ENCODE measurements around the gene ANKFN1. TPM values are rescaled to one million over a fixed set of nuclear protein-coding genes. Genes with fewer than 3 reads are reported as not detected.

ANKFN1 gene
- total RNA-seq, 1 donor from 2014 or later: not detected

- no peaks in the 10 kb centered on the region for H3K9me3 Mint-ChIP-seq (ENCODE audit: low read depth)
- peaks cover 32% of the 10 kb centered on the region for H3K27me3 Mint-ChIP-seq
- no peak overlapping the region for H3K27ac Mint-ChIP-seq
- peaks cover 3% of the 10 kb centered on the region for H3K4me1 Mint-ChIP-seq (ENCODE audit: low read depth)
- no peaks in the 10 kb centered on the region for H3K36me3 Mint-ChIP-seq (ENCODE audit: insufficient read depth)
- DNase-seq (ENCODE audit: low spot score, unreplicated experiment): no peak
- TF ChIP-seq CTCF (IDR thresholded peaks at IDR 0.05; ENCODE audit: unreplicated experiment): no peak
- no peak overlapping the region for H3K4me3 Mint-ChIP-seq (ENCODE audit: low read depth)
Observed at GRCh38 chr17:56441308-56441707, 288.0 kb downstream of the ANKFN1 start.

DNA sequence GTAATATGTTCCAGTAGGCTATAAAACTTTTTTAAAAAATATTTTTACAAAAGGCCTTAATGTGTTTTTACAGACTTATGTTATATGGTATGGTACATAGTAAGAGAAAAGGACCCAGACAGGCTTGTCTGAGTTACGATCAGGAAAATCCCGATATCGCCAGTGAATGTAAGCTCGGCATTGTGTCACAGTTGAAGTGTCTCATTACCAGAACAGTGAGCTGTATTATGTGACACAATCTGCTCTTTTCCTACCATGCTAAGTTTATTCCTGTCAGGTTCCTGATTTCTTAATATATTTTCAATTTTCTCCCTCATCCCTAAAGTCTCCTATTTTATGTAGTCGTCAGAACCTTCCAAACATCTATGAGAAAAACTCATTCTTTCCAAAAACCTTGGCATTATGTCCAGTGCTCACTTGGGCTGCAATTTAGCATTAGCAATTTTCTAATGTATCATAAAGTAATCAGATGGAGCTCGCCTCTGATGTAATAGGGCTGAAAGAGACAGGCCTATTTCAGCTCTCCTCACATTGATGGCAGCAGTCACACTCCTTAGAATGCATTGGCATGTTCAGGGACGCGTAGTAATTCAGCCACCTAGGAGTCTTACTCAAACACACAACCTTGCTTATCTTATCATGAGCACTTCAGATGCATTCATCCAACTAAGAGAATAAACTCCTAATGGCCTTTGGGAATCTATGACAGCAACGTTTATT, 292.6 kb downstream of the ANKFN1 start:
- Mint-ChIP-seq H3K36me3 (ENCODE audit: insufficient read depth) (no peaks in the 10 kb centered on the region), H3K4me3 (ENCODE audit: low read depth) (no peak overlapping the region)
- DNase-seq (ENCODE audit: low spot score, unreplicated experiment): no peak

GRCh38 chr17:56447171-56447570, 293.9 kb downstream of the ANKFN1 start:
- TF ChIP-seq CTCF (IDR thresholded peaks at IDR 0.05; ENCODE audit: unreplicated experiment): no peak
- Mint-ChIP-seq H3K27me3 (peaks cover 55% of the 10 kb centered on the region), H3K4me3 (ENCODE audit: low read depth) (no peak overlapping the region), H3K36me3 (ENCODE audit: insufficient read depth) (no peaks in the 10 kb centered on the region), H3K4me1 (ENCODE audit: low read depth) (peaks cover 3% of the 10 kb centered on the region), H3K27ac (no peak overlapping the region), H3K9me3 (ENCODE audit: low read depth) (no peaks in the 10 kb centered on the region)
- no peak for DNase-seq (ENCODE audit: low spot score, unreplicated experiment)

More for the DNA sequence above, 292.6 kb downstream of the ANKFN1 start:
- TF ChIP-seq CTCF (IDR thresholded peaks at IDR 0.05; ENCODE audit: unreplicated experiment): no peak
- Mint-ChIP-seq H3K27ac (no peak overlapping the region), H3K4me1 (ENCODE audit: low read depth) (peaks cover 3% of the 10 kb centered on the region), H3K9me3 (ENCODE audit: low read depth) (no peaks in the 10 kb centered on the region), H3K27me3 (peaks cover 52% of the 10 kb centered on the region)

GRCh38 chr17:56448371-56448770, 295.1 kb downstream of the ANKFN1 start:
- TF ChIP-seq CTCF (IDR thresholded peaks at IDR 0.05; ENCODE audit: unreplicated experiment): no peak
- H3K36me3 Mint-ChIP-seq (ENCODE audit: insufficient read depth): no peaks in the 10 kb centered on the region
- DNase-seq (ENCODE audit: low spot score, unreplicated experiment): no peak
- H3K4me3 Mint-ChIP-seq (ENCODE audit: low read depth): no peak overlapping the region
- no peaks in the 10 kb centered on the region for H3K9me3 Mint-ChIP-seq (ENCODE audit: low read depth)
- peaks cover 55% of the 10 kb centered on the region for H3K27me3 Mint-ChIP-seq
- H3K4me1 Mint-ChIP-seq (ENCODE audit: low read depth): peaks cover 1% of the 10 kb centered on the region
- H3K27ac Mint-ChIP-seq: no peak overlapping the region

DNA sequence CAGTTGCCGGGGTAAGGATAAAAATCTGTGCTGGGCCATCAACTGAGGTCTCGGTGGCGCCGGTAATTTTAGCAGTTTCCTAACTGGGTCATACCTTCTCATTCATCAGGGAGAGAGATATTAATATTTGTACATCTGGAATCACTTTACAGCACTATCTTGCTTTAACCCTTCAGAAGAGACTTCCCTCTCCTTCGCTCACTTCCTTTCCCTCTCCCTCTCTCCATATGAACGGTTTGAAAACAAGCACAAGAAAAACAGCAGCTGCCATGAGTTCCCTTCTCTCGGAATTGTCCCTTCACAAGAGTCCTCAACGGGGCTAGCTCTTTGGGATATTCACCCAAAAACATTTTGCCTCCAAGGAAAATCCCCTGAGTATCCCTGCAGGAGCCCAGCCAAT, 295.9 kb downstream of the ANKFN1 start:
- no peak for TF ChIP-seq CTCF (IDR thresholded peaks at IDR 0.05; ENCODE audit: unreplicated experiment)
- DNase-seq (ENCODE audit: low spot score, unreplicated experiment): no peak
- Mint-ChIP-seq H3K27me3 (peaks cover 58% of the 10 kb centered on the region), H3K27ac (no peak overlapping the region), H3K36me3 (ENCODE audit: insufficient read depth) (no peaks in the 10 kb centered on the region), H3K9me3 (ENCODE audit: low read depth) (no peaks in the 10 kb centered on the region), H3K4me1 (ENCODE audit: low read depth) (no peaks in the 10 kb centered on the region), H3K4me3 (ENCODE audit: low read depth) (no peak overlapping the region)
